ENCODE measurements around the gene HSPG2. TPM values are rescaled to one million over a fixed set of nuclear protein-coding genes. Genes with fewer than 3 reads are reported as not detected.
"Not testable (repeated sequence)": the region's sequence is repeated elsewhere in the genome, so short reads cannot be mapped to it uniquely, and the experiment has no call there.

The HSPG2 gene
- total RNA-seq, 1 experiment from 2014 or later, result 58.9 TPM

DNA sequence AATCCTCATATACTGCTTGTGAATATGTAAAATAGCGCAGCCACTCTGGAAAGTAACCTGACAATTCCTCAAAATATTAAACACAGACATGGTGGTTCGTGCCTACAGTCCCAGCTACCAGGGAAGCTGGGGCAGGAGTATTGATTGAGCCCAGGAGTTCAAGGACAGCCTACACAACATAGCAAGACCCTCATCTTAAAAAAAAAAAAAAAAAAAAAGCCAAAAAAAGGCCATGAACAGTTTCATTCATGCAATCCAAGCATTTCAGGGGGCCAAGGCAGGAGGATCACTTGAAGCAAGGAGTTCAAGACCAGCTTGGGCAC lies 158.7 kb downstream of the HSPG2 start:
- TF ChIP-seq, protein P1, sequence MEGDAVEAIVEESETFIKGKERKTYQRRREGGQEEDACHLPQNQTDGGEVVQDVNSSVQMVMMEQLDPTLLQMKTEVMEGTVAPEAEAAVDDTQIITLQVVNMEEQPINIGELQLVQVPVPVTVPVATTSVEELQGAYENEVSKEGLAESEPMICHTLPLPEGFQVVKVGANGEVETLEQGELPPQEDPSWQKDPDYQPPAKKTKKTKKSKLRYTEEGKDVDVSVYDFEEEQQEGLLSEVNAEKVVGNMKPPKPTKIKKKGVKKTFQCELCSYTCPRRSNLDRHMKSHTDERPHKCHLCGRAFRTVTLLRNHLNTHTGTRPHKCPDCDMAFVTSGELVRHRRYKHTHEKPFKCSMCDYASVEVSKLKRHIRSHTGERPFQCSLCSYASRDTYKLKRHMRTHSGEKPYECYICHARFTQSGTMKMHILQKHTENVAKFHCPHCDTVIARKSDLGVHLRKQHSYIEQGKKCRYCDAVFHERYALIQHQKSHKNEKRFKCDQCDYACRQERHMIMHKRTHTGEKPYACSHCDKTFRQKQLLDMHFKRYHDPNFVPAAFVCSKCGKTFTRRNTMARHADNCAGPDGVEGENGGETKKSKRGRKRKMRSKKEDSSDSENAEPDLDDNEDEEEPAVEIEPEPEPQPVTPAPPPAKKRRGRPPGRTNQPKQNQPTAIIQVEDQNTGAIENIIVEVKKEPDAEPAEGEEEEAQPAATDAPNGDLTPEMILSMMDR (IDR thresholded peaks at IDR 0.05; ENCODE audit: unreplicated experiment), result no peak
- Mint-ChIP-seq H3K4me3 (ENCODE audit: unreplicated experiment) (no peak overlapping the region), H3K36me3 (ENCODE audit: insufficient read depth, unreplicated experiment) (peaks cover 9% of the 10 kb centered on the region), H3K4me1 (ENCODE audit: insufficient read depth, unreplicated experiment) (peaks cover 19% of the 10 kb centered on the region), H3K9me3 (ENCODE audit: unreplicated experiment) (no peaks in the 10 kb centered on the region), H3K27ac (ENCODE audit: low read depth, unreplicated experiment) (no peak overlapping the region), H3K27me3 (ENCODE audit: insufficient read depth, unreplicated experiment) (no peaks in the 10 kb centered on the region)
- no TSS peak for BruUV-seq (replicated peaks)
- POLR2A ChIA-PET, result interaction anchor here (0.6 to 1.5 kb wide), 3 partner anchors 10 to 209 kb away, joined by 3 to 4 read pairs (median 4); no protein-coding TSS in a partner anchor
- no peak for DNase-seq (ENCODE audit: unreplicated experiment)
- intact Hi-C loops (cut with micrococcal nuclease), result no loop called here
- CTCF ChIA-PET, result no interaction called here

DNA sequence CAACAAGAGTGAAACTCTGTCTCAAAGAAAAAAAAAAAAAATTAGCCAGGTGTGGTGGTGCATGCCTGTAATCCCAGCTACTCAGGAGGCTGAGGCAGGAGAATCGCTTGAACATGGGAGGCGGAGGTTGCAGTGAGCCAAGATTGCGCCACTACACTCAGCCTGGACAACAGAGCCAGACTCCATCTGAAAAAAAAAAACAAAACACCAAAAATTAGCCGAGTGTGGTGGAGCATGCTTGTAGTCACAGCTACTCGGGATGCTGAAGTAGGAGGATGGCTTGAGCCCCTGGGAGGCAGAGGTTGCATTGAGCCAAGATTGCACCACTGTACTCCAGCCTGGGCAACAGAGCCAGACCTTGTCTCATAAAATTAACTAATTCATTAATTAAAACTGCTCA lies 160.2 kb downstream of the HSPG2 start:
- H3K9me3 Mint-ChIP-seq (ENCODE audit: unreplicated experiment); H3K27me3 Mint-ChIP-seq (ENCODE audit: insufficient read depth, unreplicated experiment); DNase-seq (ENCODE audit: unreplicated experiment); H3K4me3 Mint-ChIP-seq (ENCODE audit: unreplicated experiment); H3K27ac Mint-ChIP-seq (ENCODE audit: low read depth, unreplicated experiment); BruUV-seq (replicated peaks); intact Hi-C loops (cut with micrococcal nuclease); H3K36me3 Mint-ChIP-seq (ENCODE audit: insufficient read depth, unreplicated experiment): not testable (repeated sequence)
- ChIA-PET POLR2A (interaction anchor here (0.7 to 1.5 kb wide), 2 partner anchors 11 to 70 kb away, joined by 4 read pairs; no protein-coding TSS in a partner anchor), CTCF (interaction anchor here (0.7 kb wide), 2 partner anchors 124 to 160 kb away, joined by 3 to 5 read pairs; partner anchors contain the start of gene HSPG2)
- peaks cover 19% of the 10 kb centered on the region for H3K4me1 Mint-ChIP-seq (ENCODE audit: insufficient read depth, unreplicated experiment)

DNA sequence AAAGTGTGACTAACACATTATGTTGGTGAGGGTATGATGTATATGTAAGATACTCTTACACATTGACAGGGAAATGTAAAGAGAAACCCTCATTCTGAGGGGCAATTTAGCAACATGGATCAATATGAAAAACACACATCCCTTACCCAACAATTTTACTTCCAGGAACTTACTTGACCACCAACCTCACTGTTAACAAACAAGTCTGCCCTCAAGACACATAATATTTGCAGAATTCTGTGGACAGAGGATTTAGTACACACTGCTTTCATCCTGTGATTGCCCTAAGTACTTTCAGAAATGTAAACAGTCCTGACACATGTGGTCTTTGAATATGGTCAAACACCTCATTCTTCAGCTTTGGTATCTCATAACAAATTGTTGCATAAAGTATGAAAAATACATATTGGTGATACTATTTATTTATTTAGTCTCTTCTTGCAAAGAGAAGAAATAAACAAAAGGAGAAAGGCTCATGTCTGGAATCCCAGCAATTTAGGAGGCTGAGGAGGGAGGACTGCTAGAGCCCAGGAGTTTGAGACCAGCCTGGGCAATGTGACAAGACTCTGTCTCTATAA lies 161.0 kb downstream of the HSPG2 start:
- DNase-seq (ENCODE audit: unreplicated experiment), result no peak
- ChIA-PET CTCF (interaction anchor here (0.5 kb wide), 1 partner anchor 289 kb away, joined by 3 read pairs; no protein-coding TSS in a partner anchor), POLR2A (no interaction called here)
- intact Hi-C loops (cut with micrococcal nuclease), result no loop called here
- H3K36me3 Mint-ChIP-seq (ENCODE audit: insufficient read depth, unreplicated experiment), result peaks cover 6% of the 10 kb centered on the region
- no peaks in the 10 kb centered on the region for H3K27me3 Mint-ChIP-seq (ENCODE audit: insufficient read depth, unreplicated experiment)
- H3K27ac Mint-ChIP-seq (ENCODE audit: low read depth, unreplicated experiment), result peak overlapping the region; percentile 27
- H3K4me1 Mint-ChIP-seq (ENCODE audit: insufficient read depth, unreplicated experiment), result peaks cover 19% of the 10 kb centered on the region
- H3K4me3 Mint-ChIP-seq (ENCODE audit: unreplicated experiment), result no peak overlapping the region
- BruUV-seq (replicated peaks), result no TSS peak
- TF ChIP-seq, protein P1 (IDR thresholded peaks at IDR 0.05; ENCODE audit: unreplicated experiment), result no peak
- H3K9me3 Mint-ChIP-seq (ENCODE audit: unreplicated experiment), result no peaks in the 10 kb centered on the region

DNA sequence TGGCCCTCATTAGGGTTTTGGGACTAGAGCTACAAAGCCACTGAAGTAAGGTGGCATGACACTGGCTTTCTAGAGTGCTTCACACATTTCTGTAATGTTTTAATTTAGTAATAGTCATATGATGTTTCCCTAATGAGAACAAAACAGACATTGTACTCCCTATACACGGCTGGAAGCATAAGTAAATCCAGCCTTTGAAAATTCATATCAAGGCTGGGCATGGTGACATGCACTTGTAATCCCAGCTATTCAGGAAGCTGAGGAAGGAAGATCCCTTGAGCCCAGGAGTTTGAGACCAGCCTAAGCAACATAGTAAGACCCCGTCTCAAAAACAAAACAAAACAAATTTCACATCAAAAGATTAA lies 161.6 kb downstream of the HSPG2 start:
- CTCF ChIA-PET, result no interaction called here
- TF ChIP-seq, protein P1 (IDR thresholded peaks at IDR 0.05; ENCODE audit: unreplicated experiment), result no peak
- Mint-ChIP-seq H3K4me3 (ENCODE audit: unreplicated experiment) (no peak overlapping the region), H3K4me1 (ENCODE audit: insufficient read depth, unreplicated experiment) (peaks cover 19% of the 10 kb centered on the region), H3K27me3 (ENCODE audit: insufficient read depth, unreplicated experiment) (no peaks in the 10 kb centered on the region), H3K9me3 (ENCODE audit: unreplicated experiment) (no peaks in the 10 kb centered on the region), H3K36me3 (ENCODE audit: insufficient read depth, unreplicated experiment) (peaks cover 6% of the 10 kb centered on the region), H3K27ac (ENCODE audit: low read depth, unreplicated experiment) (peak overlapping the region; percentile 27)
- POLR2A ChIA-PET, result no interaction called here
- BruUV-seq (replicated peaks), result no TSS peak
- intact Hi-C loops (cut with micrococcal nuclease), result no loop called here
- DNase-seq (ENCODE audit: unreplicated experiment), result no peak

Measured in MCF 10A (cell line).